Natural killer cell (primary cell): ENCODE data around the gene KHK. TPM values are rescaled to one million over a fixed set of nuclear protein-coding genes. Genes with fewer than 3 reads are reported as not detected.

Experiments used
- ATAC-seq, 3 donors: fragments of 150-1000 bp in 2 of 3; fragments of 200-7000 bp in 1 of 3; cut with Tn5 transposase; 1 replicate in 1 of 3; 2 replicates in 2 of 3; pipeline ENCODE4 v1.10.0; 2021; ENCODE audit warnings: mild to moderate bottlenecking in 2 of 3, moderate library complexity in 2 of 3
- DNase-seq, 2 donors: peaks; one replicate each; pipeline versions ENCODE4 v3.0.0 to v3.0.0-alpha.2; 2013 to 2021; ENCODE audit warnings: mixed read lengths in 1 of 2
- H3K27ac ChIP-seq: one replicate; pipeline ENCODE4 v1.5.1; 2013; ENCODE audit warnings: mild to moderate bottlenecking, low read length
- H3K27me3 ChIP-seq: one replicate; pipeline ENCODE4 v1.6.1; 2013; ENCODE audit warnings: low read length; ENCODE audit not compliant: control insufficient read depth, insufficient read depth
- H3K36me3 ChIP-seq: one replicate; pipeline ENCODE4 v1.6.1; 2013; ENCODE audit warnings: low read length; ENCODE audit not compliant: control insufficient read depth, insufficient read depth
- H3K4me1 ChIP-seq: one replicate; pipeline ENCODE4 v1.6.1; 2013; ENCODE audit warnings: low read length; ENCODE audit not compliant: control insufficient read depth, insufficient read depth
- H3K4me3 ChIP-seq: one replicate; pipeline ENCODE4 v1.5.1; 2013; ENCODE audit warnings: low read length
- H3K9me3 ChIP-seq: one replicate; pipeline ENCODE4 v1.6.1; 2013; ENCODE audit warnings: low read length; ENCODE audit not compliant: control insufficient read depth, insufficient read depth
- H3K27ac Mint-ChIP-seq, 2 donors: one replicate each; pipeline ENCODE4 v1.8.0; 2022; ENCODE audit warnings: mild to moderate bottlenecking in 2 of 2, mixed read lengths in 2 of 2, moderate library complexity in 1 of 2
- H3K27me3 Mint-ChIP-seq, 2 donors: one replicate each; pipeline ENCODE4 v1.8.0; 2022; ENCODE audit warnings: low read depth in 2 of 2, mixed read lengths in 2 of 2
- H3K36me3 Mint-ChIP-seq: one replicate; pipeline ENCODE4 v1.8.0; 2022; ENCODE audit warnings: mixed read lengths
- H3K4me1 Mint-ChIP-seq, 2 donors: one replicate each; pipeline ENCODE4 v1.8.0; 2022; ENCODE audit warnings: mixed read lengths in 2 of 2
- H3K4me3 Mint-ChIP-seq: one replicate; pipeline ENCODE4 v1.8.0; 2022; ENCODE audit warnings: mild to moderate bottlenecking, moderate library complexity, mixed read lengths
- H3K9me3 Mint-ChIP-seq, 2 donors: one replicate each; pipeline ENCODE4 v1.8.0; 2022; ENCODE audit warnings: mixed read lengths in 2 of 2
- WGBS: methylation state at CpG from one replicate; pipeline ENCODE4 v1.1.7; 2013; ENCODE audit warnings: missing lambda C conversion rate; ENCODE audit not compliant: insufficient coverage; 5-methylcytosine and 5-hydroxymethylcytosine counted together
- intact Hi-C: fragments of 100-400 bp; cut with micrococcal nuclease; formaldehyde crosslinking; loops from one replicate; pipeline ENCODE4 v1.14.2; 2022
- total RNA-seq, 4 donors: library from RNA; stranded (reverse); fragments of 120-200 nt in 1 of 4; gene quantifications; one replicate each; pipeline versions ENCODE4 v1.2.3 to v1.2.4, GENCODE V29; 2013 to 2022
- TF ChIP-seq, protein P1 (sequence below): fragments of 200-600 bp; IDR thresholded peaks from one replicate; pipeline ENCODE4 v1.8.0; 2022; ENCODE audit warnings: antibody characterized with exemption

Gene KHK
- 1 to 10 TPM; 3.7 to 4.0 (median 3.8) TPM for total RNA-seq
- 3.1 TPM for total RNA-seq (2013)

DNA sequence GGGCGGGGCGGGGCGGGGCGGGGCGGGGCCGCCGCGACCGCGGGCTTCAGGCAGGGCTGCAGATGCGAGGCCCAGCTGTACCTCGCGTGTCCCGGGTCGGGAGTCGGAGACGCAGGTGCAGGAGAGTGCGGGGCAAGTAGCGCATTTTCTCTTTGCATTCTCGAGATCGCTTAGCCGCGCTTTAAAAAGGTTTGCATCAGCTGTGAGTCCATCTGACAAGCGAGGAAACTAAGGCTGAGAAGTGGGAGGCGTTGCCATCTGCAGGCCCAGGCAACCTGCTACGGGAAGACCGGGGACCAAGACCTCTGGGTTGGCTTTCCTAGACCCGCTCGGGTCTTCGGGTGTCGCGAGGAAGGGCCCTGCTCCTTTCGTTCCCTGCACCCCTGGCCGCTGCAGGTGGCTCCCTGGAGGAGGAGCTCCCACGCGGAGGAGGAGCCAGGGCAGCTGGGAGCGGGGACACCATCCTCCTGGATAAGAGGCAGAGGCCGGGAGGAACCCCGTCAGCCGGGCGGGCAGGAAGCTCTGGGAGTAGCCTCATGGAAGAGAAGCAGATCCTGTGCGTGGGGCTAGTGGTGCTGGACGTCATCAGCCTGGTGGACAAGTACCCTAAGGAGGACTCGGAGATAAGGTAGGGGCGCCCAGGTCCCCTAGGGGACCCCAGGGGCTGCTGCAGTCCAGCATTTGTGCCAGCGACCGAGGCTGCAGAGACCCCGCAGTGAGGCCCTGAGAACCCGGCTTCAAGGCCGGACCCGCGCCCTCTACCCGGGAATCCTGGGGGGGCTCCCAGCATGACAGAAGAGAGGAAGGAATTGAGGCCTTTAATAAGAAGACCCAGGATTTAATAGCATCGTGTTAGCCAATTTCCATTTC is at the start of gene KHK:
Gene KHK, plus strand, starts transcription at position 49 of the 870 bp plus-strand sequence. Its CDS starts 488 bp downstream, at position 537.
- H3K9me3 ChIP-seq, result no peaks in the 10 kb centered on the region
- Mint-ChIP-seq H3K9me3 (no peaks in the 10 kb centered on the region), H3K4me3 (peak within 1 kb of the TSS; percentile 89), H3K27ac (peak within 1 kb of the TSS; percentile 79 to 87), H3K4me1 (peaks cover 16 to 24% of the 10 kb centered on the region in 2 donors), H3K36me3 (no peaks in the 10 kb centered on the region), H3K27me3 (no peaks in the 10 kb centered on the region)
- DNase-seq (no peak), ATAC-seq (no peak)
- H3K4me3 ChIP-seq, result peak within 1 kb of the TSS; percentile 65
- H3K4me1 ChIP-seq, result peaks cover 27% of the 10 kb centered on the region
- TF ChIP-seq, protein P1, sequence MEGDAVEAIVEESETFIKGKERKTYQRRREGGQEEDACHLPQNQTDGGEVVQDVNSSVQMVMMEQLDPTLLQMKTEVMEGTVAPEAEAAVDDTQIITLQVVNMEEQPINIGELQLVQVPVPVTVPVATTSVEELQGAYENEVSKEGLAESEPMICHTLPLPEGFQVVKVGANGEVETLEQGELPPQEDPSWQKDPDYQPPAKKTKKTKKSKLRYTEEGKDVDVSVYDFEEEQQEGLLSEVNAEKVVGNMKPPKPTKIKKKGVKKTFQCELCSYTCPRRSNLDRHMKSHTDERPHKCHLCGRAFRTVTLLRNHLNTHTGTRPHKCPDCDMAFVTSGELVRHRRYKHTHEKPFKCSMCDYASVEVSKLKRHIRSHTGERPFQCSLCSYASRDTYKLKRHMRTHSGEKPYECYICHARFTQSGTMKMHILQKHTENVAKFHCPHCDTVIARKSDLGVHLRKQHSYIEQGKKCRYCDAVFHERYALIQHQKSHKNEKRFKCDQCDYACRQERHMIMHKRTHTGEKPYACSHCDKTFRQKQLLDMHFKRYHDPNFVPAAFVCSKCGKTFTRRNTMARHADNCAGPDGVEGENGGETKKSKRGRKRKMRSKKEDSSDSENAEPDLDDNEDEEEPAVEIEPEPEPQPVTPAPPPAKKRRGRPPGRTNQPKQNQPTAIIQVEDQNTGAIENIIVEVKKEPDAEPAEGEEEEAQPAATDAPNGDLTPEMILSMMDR, result peak; percentile 50
- H3K27me3 ChIP-seq, result no peaks in the 10 kb centered on the region
- intact Hi-C loops, result loop anchor here (1.0 to 10.0 kb wide), 4 partner anchors 16 to 125 kb away; partner anchors contain the start of genes AGBL5, ATRAID, OST4 and PREB
- WGBS, result 17% methylated on average over 54 of the region's 54 CpGs
- H3K27ac ChIP-seq, result peak within 1 kb of the TSS; percentile 82
- no peaks in the 10 kb centered on the region for H3K36me3 ChIP-seq

DNA sequence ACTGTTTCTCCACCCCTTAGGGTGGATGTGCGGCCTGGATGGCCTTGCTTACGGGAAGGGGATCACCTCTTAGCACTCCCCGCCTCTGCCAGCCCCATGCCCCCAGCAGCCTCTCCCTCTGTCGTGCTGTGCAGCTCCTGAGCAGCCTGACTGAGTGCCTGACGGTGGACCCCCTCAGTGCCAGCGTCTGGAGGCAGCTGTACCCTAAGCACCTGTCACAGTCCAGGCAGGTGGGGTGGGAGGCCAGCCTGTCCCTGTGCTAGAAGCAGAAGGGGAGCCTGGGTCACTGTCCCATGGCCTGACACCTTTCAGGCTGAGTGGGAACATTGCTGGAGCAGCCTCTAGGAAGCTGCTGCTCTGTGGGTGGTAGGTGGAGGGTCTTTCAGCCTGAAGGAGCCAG is 48.6 kb upstream of the KHK start:
- Histone ChIP-seq H3K4me1 (peaks cover 20% of the 10 kb centered on the region), H3K9me3 (no peaks in the 10 kb centered on the region), H3K4me3 (no peak overlapping the region), H3K27me3 (no peaks in the 10 kb centered on the region), H3K36me3 (peaks cover 66% of the 10 kb centered on the region), H3K27ac (no peak overlapping the region)
- WGBS, result 97% methylated on average over 6 of the region's 6 CpGs
- TF ChIP-seq, protein P1, result no peak
- peaks cover 11% of the 10 kb centered on the region for H3K36me3 Mint-ChIP-seq
- H3K4me1 Mint-ChIP-seq, result peaks cover 13 to 45% of the 10 kb centered on the region in 2 donors
- DNase-seq (no peak), ATAC-seq (no peak)
- no peak overlapping the region for H3K4me3 Mint-ChIP-seq
- intact Hi-C loops, result no loop called here
- no peaks in the 10 kb centered on the region for H3K27me3 Mint-ChIP-seq
- H3K9me3 Mint-ChIP-seq, result no peaks in the 10 kb centered on the region
- no peak overlapping the region for H3K27ac Mint-ChIP-seq

DNA sequence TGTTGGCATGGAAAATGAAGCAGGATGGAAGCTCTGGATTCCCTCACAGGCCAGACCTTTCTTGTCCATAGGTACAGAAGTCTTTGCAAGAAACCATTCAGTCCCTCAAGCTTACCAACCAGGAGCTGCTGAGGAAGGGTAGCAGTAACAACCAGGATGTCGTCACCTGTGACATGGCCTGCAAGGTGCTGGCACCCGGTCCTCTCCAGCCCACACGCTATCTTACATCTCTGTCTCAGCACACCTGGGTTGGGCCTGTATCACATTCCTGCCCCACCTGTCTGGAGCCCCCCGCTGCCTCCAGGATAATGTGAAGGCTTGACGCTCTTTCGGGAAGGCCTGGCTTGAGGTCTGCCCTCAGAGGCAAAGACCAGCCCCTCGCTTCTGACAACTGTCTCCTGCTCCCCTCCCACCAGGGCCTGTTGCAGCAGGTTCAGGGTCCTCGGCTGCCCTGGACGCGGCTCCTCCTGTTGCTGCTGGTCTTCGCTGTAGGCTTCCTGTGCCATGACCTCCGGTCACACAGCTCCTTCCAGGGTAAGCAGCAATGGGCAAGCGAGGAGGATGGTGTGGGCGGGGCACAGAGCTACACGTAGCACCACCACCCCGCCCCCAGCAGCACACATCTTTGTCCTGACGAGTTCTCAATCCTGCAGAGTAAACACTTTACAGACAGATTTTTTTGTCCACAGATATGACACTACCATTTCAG is 47.8 kb upstream of the KHK start:
- no peaks in the 10 kb centered on the region for H3K9me3 ChIP-seq
- Mint-ChIP-seq H3K4me1 (peaks cover 5 to 38% of the 10 kb centered on the region in 2 donors), H3K9me3 (no peaks in the 10 kb centered on the region), H3K4me3 (no peak overlapping the region), H3K27ac (no peak overlapping the region), H3K27me3 (no peaks in the 10 kb centered on the region), H3K36me3 (peaks cover 11% of the 10 kb centered on the region)
- 96% methylated on average over 17 of the region's 17 CpGs for WGBS
- intact Hi-C loops, result no loop called here
- H3K27ac ChIP-seq, result no peak overlapping the region
- TF ChIP-seq, protein P1, result no peak
- DNase-seq, result no peak
- H3K4me1 ChIP-seq, result peaks cover 13% of the 10 kb centered on the region
- H3K4me3 ChIP-seq, result no peak overlapping the region
- H3K27me3 ChIP-seq, result no peaks in the 10 kb centered on the region
- ATAC-seq, result no peak
- H3K36me3 ChIP-seq, result peaks cover 66% of the 10 kb centered on the region
